Upper lobe of left lung (tissue), 4 donors: ENCODE measurements around the gene GPR158.

ENCODE experiments used
- POLR2A ChIP-seq, 4 donors: fragments of 450-650 bp; IDR thresholded peaks; one replicate each; pipeline ENCODE4 v1.5.1; 2016 to 2017; ENCODE audit warnings: antibody characterized with exemption in 4 of 4, mild to moderate bottlenecking in 2 of 4
- POLR2AphosphoS5 ChIP-seq, 2 donors: sonication (generic); formaldehyde crosslinking; IDR thresholded peaks; one replicate each; pipeline ENCODE4 v1.5.1; 2017; ENCODE audit warnings: antibody characterized with exemption in 2 of 2
- TF ChIP-seq, protein P1 (sequence below), 6 experiments: fragments of 450-650 bp in 4 of 6; fragments of 200-600 bp in 2 of 6; sonication (generic) in 2 of 6; IDR thresholded peaks; one replicate each; pipeline ENCODE4 v1.5.1; 2016 to 2019; ENCODE audit warnings: antibody characterized with exemption in 6 of 6

DNA sequence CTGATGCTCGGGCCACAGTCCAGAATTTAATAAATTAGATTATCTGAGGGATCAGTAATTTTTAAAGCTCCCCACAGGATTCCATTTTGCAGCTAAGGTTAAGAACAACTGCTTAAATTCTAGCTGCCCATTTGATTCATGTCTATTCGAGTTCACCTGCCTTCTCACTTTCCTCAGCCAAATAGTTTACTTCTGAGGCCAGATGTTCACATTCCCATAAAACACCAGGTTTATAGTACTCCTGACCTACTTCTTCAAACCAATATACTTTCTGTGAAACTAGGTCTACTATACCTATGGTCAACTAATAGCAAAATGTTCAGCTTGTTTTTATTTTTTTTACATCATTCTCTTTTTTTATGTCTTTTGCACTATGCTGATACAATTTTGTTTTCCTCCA, 86.3 kb downstream of the GPR158 start:
- TF ChIP-seq POLR2A (IDR thresholded peaks at IDR 0.05) (no peak), POLR2AphosphoS5 (IDR thresholded peaks at IDR 0.05) (no peak)
- TF ChIP-seq, protein P1, sequence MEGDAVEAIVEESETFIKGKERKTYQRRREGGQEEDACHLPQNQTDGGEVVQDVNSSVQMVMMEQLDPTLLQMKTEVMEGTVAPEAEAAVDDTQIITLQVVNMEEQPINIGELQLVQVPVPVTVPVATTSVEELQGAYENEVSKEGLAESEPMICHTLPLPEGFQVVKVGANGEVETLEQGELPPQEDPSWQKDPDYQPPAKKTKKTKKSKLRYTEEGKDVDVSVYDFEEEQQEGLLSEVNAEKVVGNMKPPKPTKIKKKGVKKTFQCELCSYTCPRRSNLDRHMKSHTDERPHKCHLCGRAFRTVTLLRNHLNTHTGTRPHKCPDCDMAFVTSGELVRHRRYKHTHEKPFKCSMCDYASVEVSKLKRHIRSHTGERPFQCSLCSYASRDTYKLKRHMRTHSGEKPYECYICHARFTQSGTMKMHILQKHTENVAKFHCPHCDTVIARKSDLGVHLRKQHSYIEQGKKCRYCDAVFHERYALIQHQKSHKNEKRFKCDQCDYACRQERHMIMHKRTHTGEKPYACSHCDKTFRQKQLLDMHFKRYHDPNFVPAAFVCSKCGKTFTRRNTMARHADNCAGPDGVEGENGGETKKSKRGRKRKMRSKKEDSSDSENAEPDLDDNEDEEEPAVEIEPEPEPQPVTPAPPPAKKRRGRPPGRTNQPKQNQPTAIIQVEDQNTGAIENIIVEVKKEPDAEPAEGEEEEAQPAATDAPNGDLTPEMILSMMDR (IDR thresholded peaks at IDR 0.05): no peak
